ENCODE measurements around the gene PNMA1. TPM values are rescaled to one million over a fixed set of nuclear protein-coding genes. Genes with fewer than 3 reads are reported as not detected.

Gene PNMA1
- total and polyA plus RNA-seq, 2 of the 13 experiments (the other 11 are each of a cell fraction or from before 2014, with no cell fraction given), result 7.0 to 8.3 TPM

DNA sequence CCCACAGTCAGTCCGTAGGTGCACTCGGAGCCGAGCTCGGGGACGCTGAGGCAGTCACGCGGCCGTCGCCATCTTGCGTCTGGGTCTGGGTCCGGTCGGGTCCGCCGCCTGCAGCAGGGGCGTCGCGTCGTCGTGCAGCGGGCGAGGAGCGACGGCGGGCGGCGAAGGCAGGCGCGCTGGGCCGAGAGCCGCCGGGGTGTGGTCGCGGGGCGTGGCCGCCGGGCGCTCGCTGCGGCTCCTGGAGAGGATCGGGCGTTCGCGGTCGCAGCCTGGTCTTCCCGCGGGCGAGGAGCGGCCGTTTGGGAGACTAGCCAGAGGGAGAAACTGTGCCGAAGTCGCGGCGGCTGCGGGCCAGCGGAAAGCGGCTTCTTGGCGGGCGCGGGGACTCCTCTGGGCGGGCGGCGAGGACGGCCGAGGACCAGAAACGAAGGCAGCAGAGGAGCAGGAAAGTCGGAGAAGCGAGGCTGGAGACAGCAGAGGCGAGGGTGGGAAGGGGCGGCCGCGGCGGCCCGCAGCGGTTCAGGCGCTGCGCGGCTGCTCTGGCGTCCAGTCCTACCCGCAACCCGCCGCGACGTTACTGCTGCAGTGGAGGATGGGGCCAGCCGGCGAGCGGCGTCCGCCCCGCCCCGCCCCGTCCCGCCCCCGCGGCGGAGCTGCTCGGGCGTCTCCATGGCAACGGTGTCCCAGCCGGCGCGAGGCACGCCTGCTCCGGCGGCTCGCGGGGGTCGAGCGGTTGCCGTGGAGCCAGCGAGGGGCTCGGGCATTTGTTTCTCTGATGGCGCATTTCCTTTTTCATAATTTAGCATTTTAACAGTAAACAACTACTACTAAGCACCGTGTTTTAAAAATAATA is at the start of gene PNMA1 (continued):
- TF ChIP-seq ZZZ3 (CRISPR knock-in tag; IDR thresholded peaks at IDR 0.05; ENCODE audit: borderline replicate concordance) (no peak), ZMAT3 (CRISPR knock-in tag; conservative IDR thresholded peaks at IDR 0.05) (no peak; the same call in 1 of the 2 replicates), ZNF253 (CRISPR knock-in tag; IDR thresholded peaks at IDR 0.05; ENCODE audit: borderline replicate concordance) (no peak), MEIS2 (CRISPR knock-in tag; IDR thresholded peaks at IDR 0.05) (peak; percentile 58), FOXC1 (CRISPR knock-in tag; IDR thresholded peaks at IDR 0.05; ENCODE audit: borderline replicate concordance) (peak; percentile 70; the same call in 1 of the 2 replicates), KLF9 (CRISPR knock-in tag; IDR thresholded peaks at IDR 0.05; ENCODE audit: low read depth) (no peak), ZNF263 (CRISPR knock-in tag; IDR thresholded peaks at IDR 0.05) (peak; percentile 26; the same call in 1 of the 2 replicates), AHR (CRISPR knock-in tag; IDR thresholded peaks at IDR 0.05) (no peak), ZC3H13 (CRISPR knock-in tag; IDR thresholded peaks at IDR 0.05) (peak; percentile 47), ZNF512 (CRISPR knock-in tag; IDR thresholded peaks at IDR 0.05) (no peak), KLF13 (CRISPR knock-in tag; IDR thresholded peaks at IDR 0.05) (no peak), ZEB1 (IDR thresholded peaks at IDR 0.05; ENCODE audit: insufficient replicate concordance, low read depth) (no peak), CENPT (CRISPR knock-in tag; IDR thresholded peaks at IDR 0.05; ENCODE audit: low read depth) (no peak), ZNF138 (CRISPR knock-in tag; IDR thresholded peaks at IDR 0.05; ENCODE audit: low read depth) (no peak)
- TF ChIP-seq, protein P1, sequence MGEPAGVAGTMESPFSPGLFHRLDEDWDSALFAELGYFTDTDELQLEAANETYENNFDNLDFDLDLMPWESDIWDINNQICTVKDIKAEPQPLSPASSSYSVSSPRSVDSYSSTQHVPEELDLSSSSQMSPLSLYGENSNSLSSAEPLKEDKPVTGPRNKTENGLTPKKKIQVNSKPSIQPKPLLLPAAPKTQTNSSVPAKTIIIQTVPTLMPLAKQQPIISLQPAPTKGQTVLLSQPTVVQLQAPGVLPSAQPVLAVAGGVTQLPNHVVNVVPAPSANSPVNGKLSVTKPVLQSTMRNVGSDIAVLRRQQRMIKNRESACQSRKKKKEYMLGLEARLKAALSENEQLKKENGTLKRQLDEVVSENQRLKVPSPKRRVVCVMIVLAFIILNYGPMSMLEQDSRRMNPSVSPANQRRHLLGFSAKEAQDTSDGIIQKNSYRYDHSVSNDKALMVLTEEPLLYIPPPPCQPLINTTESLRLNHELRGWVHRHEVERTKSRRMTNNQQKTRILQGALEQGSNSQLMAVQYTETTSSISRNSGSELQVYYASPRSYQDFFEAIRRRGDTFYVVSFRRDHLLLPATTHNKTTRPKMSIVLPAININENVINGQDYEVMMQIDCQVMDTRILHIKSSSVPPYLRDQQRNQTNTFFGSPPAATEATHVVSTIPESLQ (CRISPR knock-in tag; conservative IDR thresholded peaks at IDR 0.05), result no peak
- TF ChIP-seq, protein P2, sequence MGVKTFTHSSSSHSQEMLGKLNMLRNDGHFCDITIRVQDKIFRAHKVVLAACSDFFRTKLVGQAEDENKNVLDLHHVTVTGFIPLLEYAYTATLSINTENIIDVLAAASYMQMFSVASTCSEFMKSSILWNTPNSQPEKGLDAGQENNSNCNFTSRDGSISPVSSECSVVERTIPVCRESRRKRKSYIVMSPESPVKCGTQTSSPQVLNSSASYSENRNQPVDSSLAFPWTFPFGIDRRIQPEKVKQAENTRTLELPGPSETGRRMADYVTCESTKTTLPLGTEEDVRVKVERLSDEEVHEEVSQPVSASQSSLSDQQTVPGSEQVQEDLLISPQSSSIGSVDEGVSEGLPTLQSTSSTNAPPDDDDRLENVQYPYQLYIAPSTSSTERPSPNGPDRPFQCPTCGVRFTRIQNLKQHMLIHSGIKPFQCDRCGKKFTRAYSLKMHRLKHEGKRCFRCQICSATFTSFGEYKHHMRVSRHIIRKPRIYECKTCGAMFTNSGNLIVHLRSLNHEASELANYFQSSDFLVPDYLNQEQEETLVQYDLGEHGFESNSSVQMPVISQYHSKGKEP (CRISPR knock-in tag; IDR thresholded peaks at IDR 0.05), result no peak
- TF ChIP-seq, protein P3, sequence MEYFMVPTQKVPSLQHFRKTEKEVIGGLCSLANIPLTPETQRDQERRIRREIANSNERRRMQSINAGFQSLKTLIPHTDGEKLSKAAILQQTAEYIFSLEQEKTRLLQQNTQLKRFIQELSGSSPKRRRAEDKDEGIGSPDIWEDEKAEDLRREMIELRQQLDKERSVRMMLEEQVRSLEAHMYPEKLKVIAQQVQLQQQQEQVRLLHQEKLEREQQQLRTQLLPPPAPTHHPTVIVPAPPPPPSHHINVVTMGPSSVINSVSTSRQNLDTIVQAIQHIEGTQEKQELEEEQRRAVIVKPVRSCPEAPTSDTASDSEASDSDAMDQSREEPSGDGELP (IDR thresholded peaks at IDR 0.05; ENCODE audit: borderline replicate concordance, low read depth), result peak; percentile 29; the same call in 1 of the 2 replicates
- TF ChIP-seq, protein P4, sequence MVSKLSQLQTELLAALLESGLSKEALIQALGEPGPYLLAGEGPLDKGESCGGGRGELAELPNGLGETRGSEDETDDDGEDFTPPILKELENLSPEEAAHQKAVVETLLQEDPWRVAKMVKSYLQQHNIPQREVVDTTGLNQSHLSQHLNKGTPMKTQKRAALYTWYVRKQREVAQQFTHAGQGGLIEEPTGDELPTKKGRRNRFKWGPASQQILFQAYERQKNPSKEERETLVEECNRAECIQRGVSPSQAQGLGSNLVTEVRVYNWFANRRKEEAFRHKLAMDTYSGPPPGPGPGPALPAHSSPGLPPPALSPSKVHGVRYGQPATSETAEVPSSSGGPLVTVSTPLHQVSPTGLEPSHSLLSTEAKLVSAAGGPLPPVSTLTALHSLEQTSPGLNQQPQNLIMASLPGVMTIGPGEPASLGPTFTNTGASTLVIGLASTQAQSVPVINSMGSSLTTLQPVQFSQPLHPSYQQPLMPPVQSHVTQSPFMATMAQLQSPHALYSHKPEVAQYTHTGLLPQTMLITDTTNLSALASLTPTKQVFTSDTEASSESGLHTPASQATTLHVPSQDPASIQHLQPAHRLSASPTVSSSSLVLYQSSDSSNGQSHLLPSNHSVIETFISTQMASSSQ (IDR thresholded peaks at IDR 0.05; ENCODE audit: low read depth), result no peak
- TF ChIP-seq, protein P4 (CRISPR knock-in tag; IDR thresholded peaks at IDR 0.05; ENCODE audit: borderline replicate concordance), result peak; percentile 41; the same call in 1 of the 2 replicates

Data from HepG2 (cell line).